Left colon (tissue), 2 donors: Measurements from ENCODE around the gene CWC27. TPM values are rescaled to one million over a fixed set of nuclear protein-coding genes. Genes with fewer than 3 reads are reported as not detected.

Source experiments
- ATAC-seq: fragments of 200-7000 bp; cut with Tn5 transposase; one replicate; pipeline ENCODE4 v1.9.1; 2020; ENCODE audit warnings: mild to moderate bottlenecking, moderate library complexity
- DNase-seq, 2 donors: peaks; one replicate each; pipeline ENCODE4 v3.0.0-alpha.2; 2020
- intact Hi-C, 2 donors: fragments of 100-400 bp; cut with DNase I in 1 of 2; cut with micrococcal nuclease in 1 of 2; formaldehyde crosslinking; loops; one replicate each; pipeline versions ENCODE4 v1.11.2 to v1.14.0; 2022; cut with DNase I, micrococcal nuclease
- total RNA-seq, 2 donors: library from RNA; stranded (reverse); fragmentation: NEBNext Ultra II Directional; extraction: Animal tissue kit (Norgen Biotek cat#: 25700); gene quantifications; one replicate each; pipeline ENCODE4 v1.2.1, GENCODE V29; 2021
- donor health status: DM: no; HTN: no; CAD: no.
- donor health status: DM: yes; HTN: yes; CAD: no.

CWC27 gene
- total RNA-seq, 2 donors from 2014 or later = 13.5 to 14.0 TPM

- ATAC-seq (peak; percentile 64), DNase-seq (no peak)
- intact Hi-C loops = no loop called here
Observed at GRCh38 chr5:64949331-64949730, 180.6 kb downstream of the CWC27 start.

- DNase-seq (no peak), ATAC-seq (no peak)
- intact Hi-C loops = no loop called here
Observed at GRCh38 chr5:64952951-64953673, 184.4 kb downstream of the CWC27 start.

GRCh38 chr5:64954518-64954917 lies 185.8 kb downstream of the CWC27 start:
- DNase-seq (no peak), ATAC-seq (no peak)
- intact Hi-C loops = no loop called here

- ATAC-seq (no peak), DNase-seq (no peak)
- intact Hi-C loops = loop anchor here in 1 of 2 donors (5.0 kb wide), 1 partner anchor 523 kb away; the partner anchor contains the start of gene ADAMTS6
Observed at GRCh38 chr5:64958757-64959391, 190.1 kb downstream of the CWC27 start.

- DNase-seq = no peak
- ATAC-seq = no peak
- intact Hi-C loops = no loop called here
Observed at GRCh38 chr5:64963278-64963677, 194.5 kb downstream of the CWC27 start.

- DNase-seq (no peak), ATAC-seq (no peak)
- intact Hi-C loops = no loop called here
Observed at GRCh38 chr5:64968591-64969110, 199.9 kb downstream of the CWC27 start.

- no peak for DNase-seq
- intact Hi-C loops = no loop called here
- ATAC-seq = peak; percentile 51
Observed at GRCh38 chr5:64969578-64969977, 200.8 kb downstream of the CWC27 start.

- DNase-seq = no peak
- no peak for ATAC-seq
- intact Hi-C loops = no loop called here
Observed at GRCh38 chr5:64971513-64971912, 202.8 kb downstream of the CWC27 start.

- intact Hi-C loops = no loop called here
- no peak for ATAC-seq
Observed at GRCh38 chr5:64971990-64972389, 203.3 kb downstream of the CWC27 start.

GRCh38 chr5:64972591-64972990 lies 203.9 kb downstream of the CWC27 start:
- intact Hi-C loops = no loop called here
- DNase-seq = no peak
- ATAC-seq = no peak

More at GRCh38 chr5:64971990-64972389, 203.3 kb downstream of the CWC27 start:
- no peak for DNase-seq

- DNase-seq (no peak), ATAC-seq (no peak)
Observed at GRCh38 chr5:64973215-64973614, 204.5 kb downstream of the CWC27 start.

GRCh38 chr5:64977779-64978178 lies 209.0 kb downstream of the CWC27 start:
- ATAC-seq (no peak), DNase-seq (no peak)
- intact Hi-C loops = no loop called here

More at GRCh38 chr5:64973215-64973614, 204.5 kb downstream of the CWC27 start:
- intact Hi-C loops = no loop called here

GRCh38 chr5:64978546-64978945 lies 209.8 kb downstream of the CWC27 start:
- intact Hi-C loops = no loop called here
- ATAC-seq (no peak), DNase-seq (no peak)

- intact Hi-C loops = no loop called here
- ATAC-seq (no peak), DNase-seq (no peak)
Observed at GRCh38 chr5:64979531-64979930, 210.8 kb downstream of the CWC27 start.

- DNase-seq (no peak), ATAC-seq (no peak)
- intact Hi-C loops = no loop called here
Observed at GRCh38 chr5:64980176-64980575, 211.4 kb downstream of the CWC27 start.

- intact Hi-C loops = no loop called here
- ATAC-seq (no peak), DNase-seq (no peak)
Observed at GRCh38 chr5:64987768-64988167, 219.0 kb downstream of the CWC27 start.

- intact Hi-C loops = no loop called here
- ATAC-seq (no peak), DNase-seq (no peak)
Observed at GRCh38 chr5:65009207-65009606, 240.5 kb downstream of the CWC27 start.

GRCh38 chr5:65010841-65011240 lies 242.1 kb downstream of the CWC27 start:
- DNase-seq (peak in 1 of 2 donors; percentile 31), ATAC-seq (peak; percentile 99)
- intact Hi-C loops = no loop called here

- no peak for DNase-seq
- intact Hi-C loops = no loop called here
- ATAC-seq = no peak
Observed at GRCh38 chr5:65012301-65012892, 243.7 kb downstream of the CWC27 start.

- intact Hi-C loops = no loop called here
- no peak for ATAC-seq
- DNase-seq = no peak
Observed at GRCh38 chr5:65013166-65013565, 244.4 kb downstream of the CWC27 start.
